Stimulated activated CD4-positive, alpha-beta T cell treated with anti-CD3 and anti-CD28 coated beads, Interleukin-1b, Interleukin-23, amount 100 ng/mL, for 1 hour (primary cell): ENCODE measurements around the gene SNAPC5.

Source experiments
- DNase-seq, 2 donors: peaks; one replicate each; pipeline ENCODE4 v3.0.0-alpha.2; 2020; ENCODE audit warnings: low read depth in 2 of 2

The SNAPC5 gene

GRCh38 chr15:66459818-66460615 is 37.5 kb downstream of the SNAPC5 start:
- DNase-seq, result no peak

GRCh38 chr15:66456211-66456610 is 41.4 kb downstream of the SNAPC5 start:
- DNase-seq, result no peak

DNA sequence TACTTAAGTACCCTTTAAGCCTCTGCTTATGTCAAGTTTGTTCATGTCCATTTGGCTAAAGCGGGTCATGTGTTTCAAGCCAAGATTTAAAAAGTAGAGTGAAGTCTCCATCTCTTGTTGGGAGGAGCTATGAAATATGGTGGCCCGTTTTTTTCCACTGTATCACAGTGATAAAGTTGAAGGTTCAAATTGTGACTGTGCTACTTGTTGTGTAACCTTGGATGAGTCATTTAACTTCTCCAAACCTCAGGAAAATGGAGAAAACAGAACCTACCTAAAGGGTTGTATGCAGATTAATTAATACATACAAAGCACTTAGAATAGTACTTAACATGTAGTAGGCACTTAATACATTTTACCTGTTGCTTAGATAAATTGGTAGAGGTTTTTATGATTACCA is 43.4 kb downstream of the SNAPC5 start:
- no peak for DNase-seq

GRCh38 chr15:66452971-66453580 is 44.5 kb downstream of the SNAPC5 start:
- DNase-seq, result no peak

DNA sequence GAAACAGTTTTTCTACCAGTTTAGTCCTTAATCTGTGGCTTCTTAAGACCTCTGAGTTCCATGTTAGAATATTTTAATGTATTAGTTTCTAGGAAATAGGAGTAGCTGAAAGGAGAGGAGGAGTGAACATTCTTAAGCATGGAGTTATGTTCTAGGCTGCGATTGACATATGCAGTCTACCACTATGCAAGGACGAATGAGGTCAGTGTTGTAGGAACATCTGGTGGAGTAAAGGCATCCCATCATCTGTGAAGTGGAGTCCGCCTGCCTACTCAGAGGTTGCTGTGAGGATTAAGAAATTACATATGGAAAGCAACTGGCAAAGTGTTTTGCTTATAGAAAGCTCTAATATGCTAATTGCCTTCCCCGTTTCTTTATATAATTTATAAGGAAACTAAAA is 45.1 kb downstream of the SNAPC5 start:
- DNase-seq, result no peak
